NCI-H345 (cell line): ENCODE data around the gene TIMP1.

Experiments used
- DNase-seq: peaks from one replicate; lab custom pipeline; 2025; lab: John Stamatoyannopoulos, UW

TIMP1 gene

DNA sequence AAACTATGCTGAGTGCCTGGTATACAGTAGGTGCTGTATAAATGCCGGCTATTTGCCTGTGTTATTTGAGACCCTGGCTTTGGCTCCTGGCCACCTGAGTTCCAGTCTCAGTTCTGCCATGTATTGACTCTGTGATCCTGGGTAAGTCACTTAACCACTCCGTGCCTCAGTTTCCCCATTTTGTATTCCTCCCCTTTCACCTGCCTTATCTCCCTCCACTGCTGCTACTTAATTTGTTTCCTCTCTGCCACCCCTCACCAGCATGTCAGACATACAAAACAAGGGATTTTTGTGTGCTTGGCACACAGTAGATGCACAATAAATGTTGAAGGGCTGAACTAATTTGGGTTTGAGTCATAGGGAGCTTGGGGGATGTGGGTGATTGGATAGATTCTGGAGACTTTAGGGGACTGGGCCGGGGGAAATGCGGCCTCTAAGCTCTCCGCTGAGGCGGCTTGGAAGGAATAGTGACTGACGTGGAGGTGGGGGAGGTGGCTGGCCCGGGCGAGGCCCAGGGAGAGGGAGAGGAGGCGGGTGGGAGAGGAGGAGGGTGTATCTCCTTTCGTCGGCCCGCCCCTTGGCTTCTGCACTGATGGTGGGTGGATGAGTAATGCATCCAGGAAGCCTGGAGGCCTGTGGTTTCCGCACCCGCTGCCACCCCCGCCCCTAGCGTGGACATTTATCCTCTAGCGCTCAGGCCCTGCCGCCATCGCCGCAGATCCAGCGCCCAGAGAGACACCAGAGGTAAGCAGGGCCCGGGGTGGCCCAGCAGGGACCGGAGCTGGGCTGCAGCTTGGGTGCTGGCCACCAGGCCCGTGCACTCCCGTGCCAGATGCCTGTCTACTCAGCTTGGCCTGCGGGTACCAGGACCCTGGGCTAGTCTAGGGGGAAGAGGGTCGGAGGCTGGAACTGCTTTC, at the start of gene TIMP1:
TSS of gene TIMP1 (plus strand) at position 706 of the 917 bp plus-strand sequence. CDS start 980 bp downstream, outside the sequence.
- no peak for DNase-seq

DNA sequence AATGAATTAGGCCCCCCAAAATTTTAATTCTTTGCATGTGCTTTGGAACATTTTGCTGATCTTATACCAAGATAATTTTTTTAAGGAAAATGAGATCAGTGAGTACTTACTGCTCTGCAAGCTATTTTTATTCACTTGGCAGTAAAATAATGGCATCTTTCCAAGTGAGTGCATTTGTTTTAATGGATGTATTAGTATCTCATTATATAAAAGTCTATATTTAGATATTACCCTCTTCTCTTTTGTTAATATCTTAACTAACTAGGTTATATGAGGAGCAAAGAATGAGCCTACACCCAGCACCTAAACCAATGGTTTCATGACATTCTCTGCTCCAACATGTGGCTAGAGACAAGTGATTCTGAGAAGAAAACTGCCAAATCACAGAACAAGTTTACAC, 42.4 kb upstream of the TIMP1 start:
- no peak for DNase-seq

DNA sequence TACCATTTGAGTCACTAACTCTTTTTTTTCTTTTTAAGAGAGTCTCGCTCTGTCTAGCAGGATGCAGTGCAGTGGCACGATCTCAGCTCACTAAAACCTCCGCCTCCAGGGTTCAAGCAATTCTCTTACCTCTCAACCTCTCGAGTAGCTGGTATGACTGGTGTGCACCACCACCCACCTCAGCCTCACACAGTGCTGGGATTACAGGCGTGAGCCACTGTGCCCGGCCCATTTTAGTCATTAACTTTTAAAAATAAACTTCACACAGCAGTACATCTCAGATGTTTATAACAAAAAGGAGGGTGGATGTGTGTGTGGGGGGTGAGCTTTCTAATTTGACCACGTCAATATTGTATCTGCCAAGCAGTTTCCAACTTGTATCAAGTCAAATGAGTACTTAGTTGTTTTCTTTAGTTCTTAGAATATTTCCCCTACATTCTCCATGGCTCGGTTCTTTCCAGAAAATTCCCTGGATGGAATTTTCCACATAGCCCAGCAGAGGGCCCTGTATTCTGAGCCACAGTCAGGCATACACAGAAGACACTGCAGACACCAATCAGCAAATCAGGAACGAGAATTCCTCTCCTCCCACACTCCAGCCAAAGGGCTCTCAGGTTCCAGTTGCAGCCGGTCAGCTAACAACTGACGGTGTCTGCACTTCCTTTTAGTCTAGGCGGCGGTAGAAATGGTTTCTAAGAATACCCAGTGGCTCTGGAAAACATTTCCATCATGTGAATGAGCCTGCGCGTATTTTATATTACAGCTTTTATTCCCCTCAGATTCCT, 41.3 kb upstream of the TIMP1 start:
- DNase-seq = peak; percentile 86

DNA sequence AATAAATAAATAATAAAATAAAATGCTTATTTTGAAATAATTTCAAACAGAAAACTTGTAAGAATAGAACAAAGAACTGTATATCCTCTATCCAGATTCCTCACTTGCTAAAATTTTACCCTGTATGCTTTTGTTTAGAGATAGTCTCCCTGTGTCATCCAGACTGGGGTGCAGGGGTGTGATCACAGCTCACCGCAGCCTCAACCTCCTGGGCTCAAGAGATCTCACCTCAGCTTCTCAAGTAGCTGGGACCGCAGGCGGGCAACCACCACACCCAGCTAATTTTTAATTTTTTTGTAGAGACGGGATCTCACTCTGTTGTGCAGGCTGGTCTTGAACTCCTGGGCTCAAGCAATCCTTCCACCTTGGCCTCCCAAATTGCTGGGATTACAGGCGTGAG, 38.7 kb upstream of the TIMP1 start:
- DNase-seq = no peak

DNA sequence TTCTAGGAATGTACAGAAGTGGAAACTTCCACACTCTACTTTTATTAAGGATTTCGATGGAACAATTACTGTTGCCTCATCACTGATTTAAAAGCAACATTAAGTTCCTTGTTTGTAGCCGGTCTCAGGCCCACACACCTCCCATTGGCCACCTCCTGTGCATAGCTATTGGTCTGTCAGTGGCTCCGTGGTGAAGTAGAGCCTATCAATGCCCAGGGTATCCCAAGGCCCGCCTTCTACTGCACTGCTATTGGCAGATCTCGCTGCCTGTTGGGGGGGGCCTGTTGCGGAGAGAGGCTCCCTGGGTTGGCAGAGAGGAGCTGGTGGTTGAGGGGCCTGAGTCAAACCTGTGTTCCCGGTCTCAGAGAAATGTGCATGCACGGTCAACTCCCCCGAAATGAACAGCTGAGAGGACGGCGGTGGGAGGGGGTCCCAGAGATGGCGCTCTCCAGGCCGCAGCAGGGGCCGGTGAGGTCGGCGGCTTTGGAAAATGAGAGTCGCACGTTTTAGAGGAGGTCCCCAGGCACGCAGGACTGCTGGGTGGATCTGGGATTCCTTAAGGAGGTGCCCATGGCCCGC, 26.1 kb upstream of the TIMP1 start:
- peak; percentile 95 for DNase-seq

DNA sequence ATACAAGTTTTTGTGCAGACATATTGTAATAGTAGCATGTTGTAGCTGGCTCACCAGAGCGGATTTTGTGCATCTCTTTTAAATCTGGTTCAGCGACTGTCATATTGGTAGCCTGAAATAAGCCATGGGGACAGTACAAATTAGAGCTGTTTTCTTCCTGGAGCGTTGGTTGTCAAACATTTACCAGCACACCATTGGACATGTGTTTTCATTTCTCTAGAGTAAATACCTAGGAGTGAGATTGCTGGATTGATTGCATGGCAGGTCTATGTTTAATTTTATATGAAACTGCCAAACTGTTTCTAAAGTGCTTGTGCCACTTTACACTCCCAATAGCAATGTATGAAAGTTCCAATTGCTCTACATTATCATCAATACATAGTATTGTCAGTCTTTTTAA, 23.8 kb upstream of the TIMP1 start:
- no peak for DNase-seq

DNA sequence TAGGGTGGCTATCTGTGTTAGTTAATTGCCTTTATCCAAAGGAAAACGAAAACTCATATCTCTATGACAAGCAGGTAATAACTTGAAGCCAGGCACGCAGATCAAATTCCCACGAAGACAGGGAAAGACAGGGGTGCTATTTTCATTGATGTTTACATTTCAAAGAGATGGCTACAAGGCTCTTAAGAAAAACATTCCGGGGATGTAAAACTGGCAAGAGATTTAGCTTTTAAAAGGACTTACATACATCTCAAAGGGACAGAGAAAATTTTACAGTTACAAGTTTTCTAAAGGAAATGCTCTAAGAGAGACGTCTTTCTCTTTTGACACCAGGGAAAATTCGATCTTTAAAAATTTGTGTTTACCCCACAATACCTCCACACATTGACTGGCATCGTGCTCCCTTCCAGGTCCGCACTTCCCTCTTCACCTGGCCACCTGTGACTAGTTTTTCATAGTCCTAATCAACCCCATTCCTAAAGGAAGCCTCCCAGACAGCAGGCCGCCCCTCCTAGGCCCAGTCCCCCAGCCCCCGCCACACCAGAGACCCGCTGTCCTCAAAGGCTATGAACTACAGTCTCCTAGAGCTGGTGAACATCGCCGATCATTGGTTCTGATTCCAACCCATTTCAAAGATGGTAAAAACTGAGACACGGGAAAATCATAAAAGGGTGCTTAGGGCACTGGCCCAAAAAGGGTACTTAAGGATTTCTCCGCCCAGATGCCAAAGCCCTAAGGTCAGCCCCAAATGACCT, 21.9 kb upstream of the TIMP1 start:
- DNase-seq = no peak

DNA sequence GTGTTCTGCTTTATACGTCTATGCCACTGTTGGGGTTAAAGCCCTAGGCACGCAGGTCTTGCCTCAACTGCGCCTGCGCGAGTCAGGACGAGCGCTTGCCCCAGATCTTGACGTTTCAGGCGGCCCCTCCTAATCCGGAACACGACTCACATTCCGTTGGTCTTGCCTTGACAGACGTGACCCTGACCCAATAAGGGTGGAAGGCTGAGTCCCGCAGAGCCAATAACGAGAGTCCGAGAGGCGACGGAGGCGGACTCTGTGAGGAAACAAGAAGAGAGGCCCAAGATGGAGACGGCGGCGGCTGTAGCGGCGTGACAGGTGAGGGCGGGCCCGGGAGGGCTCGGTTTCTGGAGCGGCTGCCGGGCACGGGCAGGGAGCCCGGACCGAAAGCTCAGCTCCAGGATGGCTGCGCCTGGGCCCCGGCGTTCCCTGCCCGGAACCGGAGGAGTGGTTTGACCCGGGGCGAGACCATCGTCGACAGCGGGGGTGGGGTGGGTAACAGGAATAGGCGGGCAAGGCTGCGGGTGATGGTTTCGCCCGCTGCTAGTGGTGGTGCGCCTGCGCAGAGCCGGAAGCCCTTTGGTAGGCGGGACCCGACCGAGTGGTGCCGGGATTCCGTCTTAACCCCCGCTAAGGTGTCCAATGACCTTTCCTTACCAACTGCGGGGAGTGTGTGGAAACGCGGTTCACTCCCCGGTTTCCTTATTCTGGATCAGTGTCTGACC, 21.1 kb upstream of the TIMP1 start, which contains the start of gene ARAF:
TSS of gene ARAF (plus strand) at position 272 of the 725 bp plus-strand sequence. CDS start 1,763 bp downstream, outside the sequence.
- peak; percentile 98 for DNase-seq

DNA sequence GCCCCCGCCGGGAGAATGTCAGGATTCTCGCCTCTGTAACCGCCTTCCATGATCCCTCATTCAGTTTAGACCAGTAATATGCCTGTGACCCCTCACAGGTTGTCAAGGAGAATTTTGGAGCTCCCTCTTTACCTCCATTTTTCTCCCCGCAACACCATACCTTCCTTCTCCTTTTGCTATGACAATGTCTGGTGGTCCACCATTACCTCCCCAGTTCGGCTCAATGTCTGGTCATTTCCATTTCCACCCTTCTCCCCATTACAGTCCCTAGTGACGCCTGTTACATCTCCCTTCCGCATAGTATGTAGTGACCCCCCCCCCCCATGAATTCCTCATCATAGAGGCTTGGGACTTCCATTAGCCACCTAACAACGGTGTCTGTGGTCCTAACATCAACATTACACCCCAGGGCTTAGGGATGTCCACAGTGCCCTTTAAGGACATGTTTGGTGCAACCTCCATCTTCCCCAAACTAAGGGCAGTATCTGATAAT, 20.5 kb upstream of the TIMP1 start:
- DNase-seq = no peak

DNA sequence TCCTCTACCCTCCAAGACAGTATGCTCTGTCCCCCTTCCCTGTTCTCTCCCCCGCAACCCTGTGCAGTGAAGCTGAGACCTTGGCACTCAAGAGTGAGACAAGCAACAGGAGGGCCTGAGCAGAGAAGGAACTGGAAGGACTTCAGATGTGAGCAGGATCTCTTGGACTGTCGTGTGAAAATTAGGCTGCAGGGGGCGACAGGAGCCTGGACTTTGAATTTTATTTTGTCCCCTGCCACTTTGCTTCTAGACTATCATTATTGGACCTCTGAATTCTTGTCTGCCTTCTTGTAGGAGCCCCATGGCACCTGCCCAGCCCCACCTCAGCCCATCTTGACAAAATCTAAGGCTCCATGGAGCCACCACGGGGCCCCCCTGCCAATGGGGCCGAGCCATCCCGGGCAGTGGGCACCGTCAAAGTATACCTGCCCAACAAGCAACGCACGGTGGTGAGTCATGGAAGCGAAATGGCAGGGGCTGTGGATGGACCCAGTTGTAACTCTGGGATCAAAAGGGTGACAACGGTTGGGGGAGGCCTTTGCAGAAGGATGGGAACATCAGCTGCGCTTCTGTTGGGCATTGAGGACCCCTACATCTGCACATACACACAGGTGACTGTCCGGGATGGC, 19.5 kb upstream of the TIMP1 start:
- no peak for DNase-seq

DNA sequence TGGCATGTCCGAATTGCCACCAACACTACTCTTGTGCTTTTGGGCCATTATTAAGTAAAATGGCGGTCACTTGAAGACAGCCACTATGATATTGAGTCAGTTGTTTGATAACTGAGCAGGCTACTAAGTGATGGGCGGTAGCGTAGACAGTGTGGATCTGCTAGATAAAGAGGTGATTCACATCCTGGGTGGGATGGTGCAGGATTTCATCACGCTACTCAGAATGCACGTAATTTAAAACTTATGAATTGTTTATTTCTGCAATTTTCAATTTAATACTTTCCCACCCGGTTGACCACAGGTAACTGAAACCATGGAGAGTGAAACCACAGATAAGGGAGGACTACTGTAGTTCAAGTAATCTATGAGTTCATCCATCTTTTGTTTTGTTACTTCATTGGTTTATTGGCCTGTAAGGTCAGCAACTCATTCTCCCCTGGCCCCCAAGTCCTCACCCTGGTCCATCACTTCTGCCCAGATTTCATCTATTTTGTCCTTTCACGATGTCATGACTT, 18.4 kb upstream of the TIMP1 start:
- DNase-seq = no peak

DNA sequence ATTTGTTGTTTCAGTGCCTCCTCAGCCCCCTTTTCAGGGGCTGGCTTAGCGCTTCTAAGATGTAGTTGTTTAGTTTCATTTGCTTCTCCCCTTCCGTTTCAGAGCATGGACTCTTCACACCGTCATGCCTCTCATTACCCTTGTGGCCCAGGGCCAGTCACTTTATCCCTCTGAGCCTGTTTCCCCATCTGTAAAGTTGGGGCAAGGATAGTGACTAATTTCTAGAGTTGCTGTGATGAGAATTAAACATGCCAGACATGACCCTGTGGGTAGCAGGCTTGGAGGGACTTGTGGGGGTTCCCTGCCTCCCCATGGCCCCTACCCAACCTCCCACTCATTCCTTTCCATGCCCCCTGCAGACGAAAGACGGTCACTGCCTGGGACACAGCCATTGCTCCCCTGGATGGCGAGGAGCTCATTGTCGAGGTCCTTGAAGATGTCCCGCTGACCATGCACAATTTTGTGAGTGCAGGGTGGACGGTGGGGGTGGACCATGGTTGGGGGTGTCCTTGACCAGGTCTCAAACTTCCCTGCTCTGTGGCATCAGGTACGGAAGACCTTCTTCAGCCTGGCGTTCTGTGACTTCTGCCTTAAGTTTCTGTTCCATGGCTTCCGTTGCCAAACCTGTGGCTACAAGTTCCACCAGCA, 17.7 kb upstream of the TIMP1 start:
- no peak for DNase-seq

DNA sequence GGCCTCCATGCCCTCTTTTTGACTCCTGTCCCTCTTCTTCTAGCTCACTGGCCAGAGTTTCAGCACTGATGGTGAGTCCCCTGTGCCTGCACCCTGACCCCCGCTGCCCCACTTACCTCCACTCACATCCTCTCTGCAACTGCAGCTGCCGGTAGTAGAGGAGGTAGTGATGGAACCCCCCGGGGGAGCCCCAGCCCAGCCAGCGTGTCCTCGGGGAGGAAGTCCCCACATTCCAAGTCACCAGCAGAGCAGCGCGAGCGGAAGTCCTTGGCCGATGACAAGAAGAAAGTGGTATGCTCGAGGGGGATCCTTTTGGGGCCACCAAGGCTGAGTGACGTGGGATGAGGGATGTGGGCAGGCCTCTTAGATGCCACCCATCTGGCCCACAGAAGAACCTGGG, 15.4 kb upstream of the TIMP1 start:
- no peak for DNase-seq

DNA sequence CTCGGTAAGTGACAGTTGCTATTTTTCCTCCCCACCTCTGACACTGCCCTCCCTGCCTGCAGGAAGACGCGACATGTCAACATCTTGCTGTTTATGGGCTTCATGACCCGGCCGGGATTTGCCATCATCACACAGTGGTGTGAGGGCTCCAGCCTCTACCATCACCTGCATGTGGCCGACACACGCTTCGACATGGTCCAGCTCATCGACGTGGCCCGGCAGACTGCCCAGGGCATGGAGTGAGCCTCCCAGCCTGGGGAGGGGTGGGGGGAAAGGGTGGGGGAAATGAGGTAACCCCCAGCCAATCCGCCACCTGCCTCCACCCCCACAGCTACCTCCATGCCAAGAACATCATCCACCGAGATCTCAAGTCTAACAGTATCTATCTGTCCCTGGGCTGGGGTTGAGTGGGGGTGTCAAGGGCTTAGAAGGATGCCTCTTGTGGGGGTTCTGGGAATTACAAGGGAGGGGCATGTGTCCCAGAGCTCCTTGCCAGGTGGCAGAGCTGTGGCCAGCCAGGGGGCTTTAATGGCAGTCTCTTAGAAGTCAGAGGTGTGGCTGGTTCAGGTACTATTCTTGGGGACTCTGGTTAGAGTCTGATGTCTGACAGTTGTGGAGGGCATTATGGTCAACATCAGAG, 13.5 kb upstream of the TIMP1 start:
- no peak for DNase-seq

DNA sequence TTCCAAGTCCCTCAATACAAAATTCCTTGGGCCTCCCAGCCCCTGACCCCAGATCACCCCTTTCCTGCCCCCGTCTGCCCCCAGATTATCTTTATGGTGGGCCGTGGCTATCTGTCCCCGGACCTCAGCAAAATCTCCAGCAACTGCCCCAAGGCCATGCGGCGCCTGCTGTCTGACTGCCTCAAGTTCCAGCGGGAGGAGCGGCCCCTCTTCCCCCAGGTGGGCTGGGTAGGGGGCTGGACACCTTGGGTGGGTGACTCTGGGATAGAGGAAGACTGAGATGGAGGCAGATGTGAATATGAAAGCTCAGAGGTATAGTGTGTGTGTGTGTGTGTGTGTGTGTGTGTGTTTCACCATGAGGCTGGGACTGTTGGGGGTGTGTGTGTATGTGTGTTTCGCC, 11.4 kb upstream of the TIMP1 start:
- DNase-seq = no peak

DNA sequence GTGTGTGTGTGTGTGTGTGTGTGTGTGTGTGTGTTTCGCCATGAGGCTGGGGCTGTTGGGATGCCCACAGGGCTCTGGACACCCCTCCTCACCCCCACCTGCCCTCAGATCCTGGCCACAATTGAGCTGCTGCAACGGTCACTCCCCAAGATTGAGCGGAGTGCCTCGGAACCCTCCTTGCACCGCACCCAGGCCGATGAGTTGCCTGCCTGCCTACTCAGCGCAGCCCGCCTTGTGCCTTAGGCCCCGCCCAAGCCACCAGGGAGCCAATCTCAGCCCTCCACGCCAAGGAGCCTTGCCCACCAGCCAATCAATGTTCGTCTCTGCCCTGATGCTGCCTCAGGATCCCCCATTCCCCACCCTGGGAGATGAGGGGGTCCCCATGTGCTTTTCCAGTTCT, 11.0 kb upstream of the TIMP1 start:
- no peak for DNase-seq

DNA sequence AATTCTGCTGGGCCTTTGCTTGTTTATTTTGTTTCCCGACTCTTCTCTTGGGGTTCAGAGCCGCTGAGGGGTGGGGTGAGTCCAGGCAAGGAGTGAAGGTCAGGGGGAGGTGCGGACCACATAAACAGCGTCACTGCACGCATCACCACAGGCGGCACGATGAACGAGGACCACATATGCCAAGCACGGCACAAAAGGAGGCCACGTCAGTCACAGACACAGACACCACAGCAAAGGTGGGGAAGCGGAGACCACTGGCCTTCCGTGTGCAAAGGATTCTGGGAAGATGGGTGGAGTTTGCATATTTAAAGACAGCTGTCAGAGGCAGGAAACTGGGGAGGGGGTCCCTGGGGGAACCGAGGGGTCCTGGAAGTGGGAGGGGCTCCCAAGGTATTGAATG, 10.3 kb upstream of the TIMP1 start:
- DNase-seq = no peak

DNA sequence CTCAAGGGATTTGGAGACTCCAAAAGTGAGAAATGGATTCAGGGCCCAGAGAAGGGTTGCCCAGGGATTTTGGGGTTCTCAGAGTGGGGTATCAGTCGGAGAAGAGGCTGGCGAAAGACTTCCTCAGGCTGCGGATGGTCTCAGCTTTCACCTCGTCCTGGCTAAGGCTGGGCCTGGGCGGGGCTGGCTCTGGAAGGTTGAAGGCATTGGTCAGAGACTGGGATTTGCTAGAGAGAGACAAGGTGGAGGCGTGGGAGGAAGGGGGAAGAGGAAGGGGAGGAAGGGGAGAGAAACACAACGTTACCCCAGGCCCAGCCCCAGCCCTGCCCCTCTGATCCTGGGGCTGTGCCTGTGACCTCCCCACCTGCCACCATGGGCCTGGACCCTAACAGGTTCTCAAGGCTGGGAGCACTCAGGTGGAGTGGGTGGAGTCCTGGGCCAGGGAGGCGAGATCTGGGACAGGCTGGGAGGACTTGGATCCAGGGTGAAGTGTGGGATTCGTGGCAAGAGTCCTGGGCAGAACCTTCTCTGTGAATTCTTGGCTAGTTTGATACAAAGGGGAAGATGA, 9.4 kb upstream of the TIMP1 start:
- no peak for DNase-seq
